Parathyroid adenoma (tissue), 2 donors: ENCODE measurements around the gene RAB3D.

Experiments
- H2AFZ ChIP-seq: fragments of 300-600 bp; sonication (generic); one replicate; pipeline ENCODE4 v1.7.0; 2017; ENCODE audit warnings: antibody characterized with exemption, mild to moderate bottlenecking
- H3K27ac ChIP-seq: fragments of 300-600 bp; sonication (generic); one replicate; pipeline ENCODE4 v1.7.0; 2017
- H3K27me3 ChIP-seq: fragments of 300-600 bp; sonication (generic); one replicate; pipeline ENCODE4 v1.7.0; 2017; ENCODE audit warnings: low read length; ENCODE audit not compliant: control insufficient read depth, insufficient read depth
- H3K36me3 ChIP-seq: fragments of 300-600 bp; sonication (generic); one replicate; pipeline ENCODE4 v1.7.0; 2017; ENCODE audit warnings: low read length; ENCODE audit not compliant: control insufficient read depth, insufficient read depth
- H3K4me1 ChIP-seq: fragments of 300-600 bp; sonication (generic); one replicate; pipeline ENCODE4 v1.7.0; 2017; ENCODE audit warnings: control low read depth
- H3K4me2 ChIP-seq: fragments of 300-600 bp; sonication (generic); one replicate; pipeline ENCODE4 v1.7.0; 2017; ENCODE audit warnings: low read length
- H3K4me3 ChIP-seq: fragments of 300-600 bp; sonication (generic); one replicate; pipeline ENCODE4 v1.7.0; 2017; ENCODE audit warnings: low read depth, low read length
- H3K79me2 ChIP-seq: fragments of 300-600 bp; sonication (generic); one replicate; pipeline ENCODE4 v1.7.0; 2017; ENCODE audit warnings: control low read depth
- H3K9ac ChIP-seq: fragments of 300-600 bp; sonication (generic); one replicate; pipeline ENCODE4 v1.7.0; 2017; ENCODE audit warnings: mild to moderate bottlenecking
- H3K9me3 ChIP-seq: fragments of 300-600 bp; sonication (generic); one replicate; pipeline ENCODE4 v1.7.0; 2017; ENCODE audit warnings: low read length; ENCODE audit not compliant: control insufficient read depth
- CTCF ChIP-seq: fragments of 300-600 bp; sonication (generic); IDR thresholded peaks from one replicate; pipeline ENCODE4 v1.7.0; 2017; ENCODE audit warnings: antibody characterized with exemption, mild to moderate bottlenecking
- donor health status: primary hyperparathyroidism.

Gene RAB3D

GRCh38 chr19:11290256-11290655 lies 49.2 kb downstream of the RAB3D start:
- TF ChIP-seq CTCF = no peak
- Histone ChIP-seq H3K27ac (no peak overlapping the region), H3K36me3 (no peaks in the 10 kb centered on the region), H3K4me3 (no peak overlapping the region), H3K27me3 (no peaks in the 10 kb centered on the region), H3K4me1 (no peaks in the 10 kb centered on the region), H3K9ac (no peak overlapping the region), H3K4me2 (no peak overlapping the region), H3K9me3 (no peaks in the 10 kb centered on the region), H3K79me2 (no peaks in the 10 kb centered on the region), H2AFZ (no peak overlapping the region)

- H3K27ac ChIP-seq = no peak overlapping the region
- no peaks in the 10 kb centered on the region for H3K4me1 ChIP-seq
- no peak overlapping the region for H3K9ac ChIP-seq
- no peak overlapping the region for H3K4me3 ChIP-seq
- H3K36me3 ChIP-seq = no peaks in the 10 kb centered on the region
- peak; percentile 20 for TF ChIP-seq CTCF
- no peaks in the 10 kb centered on the region for H3K27me3 ChIP-seq
- H2AFZ ChIP-seq = no peak overlapping the region
- no peaks in the 10 kb centered on the region for H3K9me3 ChIP-seq
- H3K79me2 ChIP-seq = no peaks in the 10 kb centered on the region
- no peak overlapping the region for H3K4me2 ChIP-seq
Observed at GRCh38 chr19:11288349-11288748, 51.1 kb downstream of the RAB3D start.

- no peak overlapping the region for H3K27ac ChIP-seq
- H3K9ac ChIP-seq = no peak overlapping the region
- no peak overlapping the region for H3K4me2 ChIP-seq
- no peak for TF ChIP-seq CTCF
- H3K4me3 ChIP-seq = no peak overlapping the region
- H3K79me2 ChIP-seq = no peaks in the 10 kb centered on the region
- no peaks in the 10 kb centered on the region for H3K4me1 ChIP-seq
- no peaks in the 10 kb centered on the region for H3K9me3 ChIP-seq
- no peak overlapping the region for H2AFZ ChIP-seq
- no peaks in the 10 kb centered on the region for H3K36me3 ChIP-seq
- no peaks in the 10 kb centered on the region for H3K27me3 ChIP-seq
Observed at GRCh38 chr19:11286312-11286974, 53.0 kb downstream of the RAB3D start.

GRCh38 chr19:11284515-11284914 lies 54.9 kb downstream of the RAB3D start:
- no peaks in the 10 kb centered on the region for H3K36me3 ChIP-seq
- H3K4me3 ChIP-seq = no peak overlapping the region
- no peaks in the 10 kb centered on the region for H3K9me3 ChIP-seq
- H3K4me1 ChIP-seq = no peaks in the 10 kb centered on the region
- H3K27ac ChIP-seq = no peak overlapping the region
- H2AFZ ChIP-seq = peak overlapping the region; percentile 8
- TF ChIP-seq CTCF = no peak
- H3K27me3 ChIP-seq = no peaks in the 10 kb centered on the region
- no peak overlapping the region for H3K9ac ChIP-seq
- no peaks in the 10 kb centered on the region for H3K79me2 ChIP-seq
- H3K4me2 ChIP-seq = no peak overlapping the region

- Histone ChIP-seq H3K27ac (no peak overlapping the region), H3K4me3 (no peak overlapping the region), H3K27me3 (no peaks in the 10 kb centered on the region), H3K4me1 (no peaks in the 10 kb centered on the region), H3K4me2 (no peak overlapping the region), H3K36me3 (no peaks in the 10 kb centered on the region), H3K9me3 (no peaks in the 10 kb centered on the region), H3K9ac (no peak overlapping the region), H3K79me2 (no peaks in the 10 kb centered on the region), H2AFZ (no peak overlapping the region)
- no peak for TF ChIP-seq CTCF
Observed at GRCh38 chr19:11281356-11282049, 58.0 kb downstream of the RAB3D start.
